Measurements from ENCODE around the gene TMEM108. TPM values are rescaled to one million over a fixed set of nuclear protein-coding genes. Genes with fewer than 3 reads are reported as not detected.

TMEM108 gene
- total RNA-seq, 1 donor, result 0.10 TPM

DNA sequence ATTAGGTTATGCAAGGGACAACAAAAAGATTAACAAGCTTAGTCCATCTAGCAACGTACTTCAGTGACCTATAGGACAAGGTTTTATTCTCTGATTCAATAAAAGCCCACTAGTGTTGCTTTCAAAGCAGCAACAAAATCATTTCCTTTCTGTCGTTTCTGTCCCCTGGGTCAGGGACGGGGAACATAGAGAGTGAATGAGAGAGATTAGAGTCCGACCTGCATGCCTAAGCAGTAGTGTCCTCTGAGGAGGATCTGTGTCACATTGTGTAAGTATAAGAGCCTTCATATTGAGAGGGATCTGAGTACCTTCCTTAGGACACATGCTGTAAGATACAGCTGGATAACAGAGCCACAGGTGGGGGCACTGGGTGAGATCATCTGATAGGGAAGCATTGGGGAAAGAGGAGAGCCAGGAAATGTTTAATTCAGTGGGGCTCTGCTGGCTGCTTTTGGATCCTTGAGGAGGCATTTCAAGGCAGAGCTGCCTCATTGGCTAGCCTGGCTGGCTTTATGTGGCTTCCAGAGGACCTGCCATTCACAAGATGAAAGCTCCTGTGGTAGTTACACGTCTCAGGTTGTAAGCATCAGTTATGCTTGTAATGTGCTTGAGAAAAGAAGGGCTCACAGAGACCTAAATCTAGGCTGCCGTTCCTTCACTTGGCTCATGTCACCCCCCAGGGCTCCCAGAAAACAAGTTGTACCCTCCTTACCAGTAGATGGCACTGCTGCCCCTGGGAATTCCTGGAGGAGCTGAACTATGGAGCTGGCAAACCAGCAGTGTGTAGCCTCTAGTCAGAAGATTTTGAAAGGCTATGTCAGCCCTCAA is 2.7 kb downstream of the TMEM108 start:
- Histone ChIP-seq H3K27me3 (ENCODE audit: insufficient read depth, low read length) (peaks cover 51% of the 10 kb centered on the region), H3K9me3 (ENCODE audit: low read depth, low read length) (no peaks in the 10 kb centered on the region), H3K4me3 (ENCODE audit: low read length) (no peak overlapping the region), H3K4me1 (ENCODE audit: insufficient read depth, low read length) (no peaks in the 10 kb centered on the region)

DNA sequence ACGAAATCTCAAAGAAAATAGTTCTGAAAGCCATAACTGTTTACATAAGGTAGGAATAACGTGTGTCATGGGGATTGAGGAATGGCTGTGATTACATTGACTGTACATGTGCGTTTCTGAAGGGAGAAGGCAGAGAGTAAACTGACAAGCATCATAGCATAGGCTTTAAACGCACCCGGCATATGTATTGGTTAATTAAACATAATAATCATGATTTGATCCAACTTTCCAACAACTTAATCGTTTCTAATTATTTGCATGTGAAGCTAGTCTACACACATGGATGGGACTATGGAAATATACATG is 3.3 kb downstream of the TMEM108 start:
- Histone ChIP-seq H3K4me3 (ENCODE audit: low read length) (no peak overlapping the region), H3K27me3 (ENCODE audit: insufficient read depth, low read length) (peaks cover 48% of the 10 kb centered on the region), H3K4me1 (ENCODE audit: insufficient read depth, low read length) (no peaks in the 10 kb centered on the region), H3K9me3 (ENCODE audit: low read depth, low read length) (no peaks in the 10 kb centered on the region)

DNA sequence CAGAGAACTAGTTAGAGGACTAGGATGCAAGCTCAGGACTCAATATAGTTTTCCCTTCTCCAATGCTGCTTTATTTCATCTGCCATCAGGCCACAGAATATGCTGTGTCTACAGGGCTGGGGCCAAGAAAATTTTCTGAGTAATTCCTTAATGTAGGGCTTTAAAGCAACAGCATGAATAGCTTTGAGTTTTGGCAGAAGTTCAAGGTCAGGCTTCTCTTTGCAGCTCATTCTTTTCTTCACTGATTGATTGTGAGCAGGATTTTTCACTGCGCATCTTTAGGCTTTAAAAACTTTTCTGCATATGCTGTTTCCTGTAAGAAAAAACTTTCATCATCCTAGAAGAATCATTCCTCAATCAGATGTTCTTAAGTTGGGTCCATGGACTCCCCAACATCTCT is 4.6 kb downstream of the TMEM108 start:
- Histone ChIP-seq H3K4me3 (ENCODE audit: low read length) (no peak overlapping the region), H3K27me3 (ENCODE audit: insufficient read depth, low read length) (peaks cover 35% of the 10 kb centered on the region), H3K9me3 (ENCODE audit: low read depth, low read length) (no peaks in the 10 kb centered on the region), H3K4me1 (ENCODE audit: insufficient read depth, low read length) (no peaks in the 10 kb centered on the region)

DNA sequence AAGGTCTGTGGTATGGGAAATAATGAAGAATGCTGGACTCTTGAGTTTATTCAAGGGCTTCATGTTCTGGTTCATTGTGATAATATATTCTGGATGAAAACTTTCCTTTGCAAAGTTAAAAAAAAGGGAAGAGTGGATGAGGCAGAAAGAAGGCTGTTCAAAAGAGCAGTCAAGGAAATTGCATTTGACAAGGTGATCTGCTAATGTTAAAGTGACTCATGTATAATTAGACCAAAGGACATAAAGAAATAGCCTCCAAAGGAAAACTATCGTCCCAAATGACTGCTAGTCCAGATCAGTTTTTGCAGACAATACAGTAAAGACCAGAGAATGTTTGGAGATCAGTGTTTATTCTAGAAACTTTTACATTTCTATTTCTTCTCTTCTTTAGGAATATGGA is 9.8 kb downstream of the TMEM108 start:
- no peaks in the 10 kb centered on the region for H3K27me3 ChIP-seq (ENCODE audit: insufficient read depth, low read length)
- no peaks in the 10 kb centered on the region for H3K9me3 ChIP-seq (ENCODE audit: low read depth, low read length)
- H3K4me1 ChIP-seq (ENCODE audit: insufficient read depth, low read length), result no peaks in the 10 kb centered on the region
- H3K4me3 ChIP-seq (ENCODE audit: low read length), result no peak overlapping the region

DNA sequence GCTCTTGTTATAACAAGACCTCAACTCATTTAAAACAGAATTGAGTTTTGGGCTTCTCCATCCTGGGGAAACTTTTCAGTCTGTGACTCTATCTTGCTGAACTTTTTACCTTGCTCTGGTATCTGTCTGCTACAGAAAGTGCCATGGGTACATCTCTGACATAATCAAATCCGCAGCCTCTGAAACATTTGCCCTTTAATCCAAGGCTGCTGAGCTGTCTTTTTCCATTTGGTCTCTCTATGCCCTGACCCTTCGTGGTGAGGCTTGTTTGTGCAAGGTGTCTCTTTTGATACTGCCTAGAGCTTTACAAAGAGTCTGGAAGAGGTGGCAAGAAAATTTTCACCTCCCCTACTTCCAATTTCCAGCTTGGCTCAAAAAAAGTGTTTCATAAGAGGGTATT is 11.3 kb downstream of the TMEM108 start:
- H3K27me3 ChIP-seq (ENCODE audit: insufficient read depth, low read length), result peaks cover 2% of the 10 kb centered on the region
- H3K9me3 ChIP-seq (ENCODE audit: low read depth, low read length), result no peaks in the 10 kb centered on the region
- no peak overlapping the region for H3K4me3 ChIP-seq (ENCODE audit: low read length)
- H3K4me1 ChIP-seq (ENCODE audit: insufficient read depth, low read length), result no peaks in the 10 kb centered on the region

DNA sequence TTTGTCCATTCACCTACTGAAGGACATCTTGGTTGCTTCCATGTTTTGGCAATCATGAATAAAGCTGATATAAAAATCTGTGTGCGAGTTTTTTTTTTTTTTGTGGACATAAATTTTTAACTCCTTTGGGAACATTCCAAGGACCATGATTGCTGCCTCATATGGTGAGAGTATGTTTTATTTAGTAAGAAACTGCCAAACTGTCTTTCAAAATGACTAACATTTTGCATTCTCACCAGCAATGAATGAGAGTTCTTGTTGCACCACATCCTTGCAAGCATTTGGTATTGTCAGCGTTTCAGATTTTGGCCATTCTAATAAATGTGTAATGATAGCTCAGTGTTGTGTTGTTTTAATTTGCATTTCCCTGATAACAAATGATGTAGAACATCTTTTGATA is 12.7 kb downstream of the TMEM108 start:
- Histone ChIP-seq H3K4me3 (ENCODE audit: low read length) (no peak overlapping the region), H3K9me3 (ENCODE audit: low read depth, low read length) (no peaks in the 10 kb centered on the region), H3K27me3 (ENCODE audit: insufficient read depth, low read length) (peaks cover 3% of the 10 kb centered on the region), H3K4me1 (ENCODE audit: insufficient read depth, low read length) (no peaks in the 10 kb centered on the region)

DNA sequence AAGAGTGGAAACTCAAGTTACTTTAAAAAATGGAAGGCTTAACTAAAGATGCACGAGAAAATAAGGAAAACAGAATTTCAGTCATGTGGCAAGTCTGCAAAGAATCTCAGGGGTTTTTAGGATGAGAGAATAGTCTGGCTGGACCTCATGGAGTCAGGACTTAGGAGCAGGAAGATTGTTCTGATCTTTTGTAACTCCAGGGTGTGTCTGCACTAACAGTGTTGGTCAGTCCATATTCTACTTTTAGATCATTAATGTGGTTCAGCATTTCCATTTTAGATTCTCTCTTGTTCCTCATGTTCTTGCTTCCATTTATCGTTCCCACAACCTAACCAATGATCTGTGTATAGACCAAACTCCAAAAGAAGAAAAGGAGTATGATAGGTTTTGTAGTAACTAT is 15.3 kb downstream of the TMEM108 start:
- H3K27me3 ChIP-seq (ENCODE audit: insufficient read depth, low read length), result peaks cover 3% of the 10 kb centered on the region
- no peaks in the 10 kb centered on the region for H3K4me1 ChIP-seq (ENCODE audit: insufficient read depth, low read length)
- H3K4me3 ChIP-seq (ENCODE audit: low read length), result no peak overlapping the region
- no peaks in the 10 kb centered on the region for H3K9me3 ChIP-seq (ENCODE audit: low read depth, low read length)

DNA sequence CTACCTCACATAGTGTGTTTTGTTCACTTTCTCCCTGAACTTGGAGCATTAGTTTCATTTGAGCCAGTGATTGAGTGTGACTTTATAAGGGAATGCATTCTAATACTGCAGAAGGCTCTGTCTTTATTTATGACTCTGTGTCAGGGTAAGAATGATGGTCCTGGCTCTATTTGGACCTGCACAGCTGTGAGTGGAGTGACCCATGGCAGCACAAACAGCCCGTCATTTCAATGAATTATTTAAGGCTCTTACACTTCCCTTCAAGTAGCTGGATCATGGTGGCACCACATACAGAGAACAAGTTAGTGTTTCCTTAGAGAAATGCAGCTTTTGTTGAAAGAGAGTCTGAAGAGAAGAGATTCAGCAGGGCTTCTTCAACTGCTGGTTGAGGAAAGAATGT is 16.4 kb downstream of the TMEM108 start:
- Histone ChIP-seq H3K9me3 (ENCODE audit: low read depth, low read length) (no peaks in the 10 kb centered on the region), H3K4me1 (ENCODE audit: insufficient read depth, low read length) (no peaks in the 10 kb centered on the region), H3K4me3 (ENCODE audit: low read length) (no peak overlapping the region), H3K27me3 (ENCODE audit: insufficient read depth, low read length) (peaks cover 3% of the 10 kb centered on the region)

DNA sequence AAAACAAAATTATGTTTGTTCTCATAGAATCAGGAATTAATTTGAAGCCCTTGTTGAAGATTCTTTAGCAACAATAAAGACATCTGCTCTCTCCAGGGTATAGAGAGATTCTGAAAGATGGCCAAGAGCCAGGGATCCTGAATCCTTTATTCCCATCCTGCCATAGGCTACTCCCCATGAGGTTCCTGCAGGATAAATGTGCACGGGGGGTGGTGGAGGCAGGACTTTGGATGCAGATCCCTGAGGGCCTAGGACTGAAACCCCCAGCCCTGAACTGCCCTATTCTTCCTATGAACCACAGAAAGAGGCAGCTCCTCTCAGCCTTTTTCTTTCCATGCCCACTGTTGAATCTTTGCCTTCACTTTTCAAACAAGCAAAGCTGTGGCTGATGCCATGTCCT is 17.1 kb downstream of the TMEM108 start:
- Histone ChIP-seq H3K9me3 (ENCODE audit: low read depth, low read length) (no peaks in the 10 kb centered on the region), H3K27me3 (ENCODE audit: insufficient read depth, low read length) (peaks cover 3% of the 10 kb centered on the region), H3K4me3 (ENCODE audit: low read length) (no peak overlapping the region), H3K4me1 (ENCODE audit: insufficient read depth, low read length) (no peaks in the 10 kb centered on the region)

DNA sequence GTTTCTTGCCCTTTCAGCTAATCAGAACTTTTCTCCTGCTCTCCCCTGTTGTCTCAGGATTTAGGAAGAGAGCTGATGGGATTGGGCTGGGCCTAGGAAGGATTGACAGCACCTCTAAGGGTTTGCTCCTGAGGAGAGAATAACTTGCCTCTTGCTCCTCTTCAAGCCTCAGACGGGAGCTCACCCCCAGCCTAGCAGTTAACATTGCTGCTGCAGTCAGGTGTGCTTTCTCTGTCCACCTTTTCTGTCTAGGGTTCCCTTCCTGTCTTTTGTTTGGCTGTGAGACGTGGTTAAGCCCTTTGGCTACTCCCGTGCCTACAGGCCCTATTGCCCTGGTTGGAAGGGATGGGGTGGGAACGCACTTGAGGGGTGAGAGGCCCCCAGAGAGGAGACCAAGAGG is 20.1 kb downstream of the TMEM108 start:
- H3K27me3 ChIP-seq (ENCODE audit: insufficient read depth, low read length), result peaks cover 3% of the 10 kb centered on the region
- H3K9me3 ChIP-seq (ENCODE audit: low read depth, low read length), result no peaks in the 10 kb centered on the region
- no peaks in the 10 kb centered on the region for H3K4me1 ChIP-seq (ENCODE audit: insufficient read depth, low read length)
- no peak overlapping the region for H3K4me3 ChIP-seq (ENCODE audit: low read length)

DNA sequence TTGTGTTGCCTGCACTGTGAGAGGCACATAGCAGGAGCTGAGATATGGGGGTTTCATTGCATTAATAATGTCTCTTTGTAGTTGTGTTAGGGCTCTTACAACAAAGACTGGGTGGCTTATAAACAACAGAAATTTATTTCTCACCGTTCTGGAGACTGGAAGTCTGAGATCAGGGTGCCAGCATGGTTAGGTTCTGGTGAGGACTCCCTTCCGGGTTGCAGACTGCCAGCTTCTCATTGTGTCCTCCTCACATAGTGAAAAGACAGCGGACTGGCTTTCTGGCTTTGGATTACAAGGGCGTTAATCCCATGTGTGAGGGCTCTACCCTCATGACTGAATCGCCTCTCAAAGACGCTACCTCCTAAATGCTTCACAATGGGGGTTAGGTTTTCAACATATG is 20.6 kb downstream of the TMEM108 start:
- H3K4me1 ChIP-seq (ENCODE audit: insufficient read depth, low read length), result no peaks in the 10 kb centered on the region
- peaks cover 3% of the 10 kb centered on the region for H3K27me3 ChIP-seq (ENCODE audit: insufficient read depth, low read length)
- H3K9me3 ChIP-seq (ENCODE audit: low read depth, low read length), result no peaks in the 10 kb centered on the region
- no peak overlapping the region for H3K4me3 ChIP-seq (ENCODE audit: low read length)

DNA sequence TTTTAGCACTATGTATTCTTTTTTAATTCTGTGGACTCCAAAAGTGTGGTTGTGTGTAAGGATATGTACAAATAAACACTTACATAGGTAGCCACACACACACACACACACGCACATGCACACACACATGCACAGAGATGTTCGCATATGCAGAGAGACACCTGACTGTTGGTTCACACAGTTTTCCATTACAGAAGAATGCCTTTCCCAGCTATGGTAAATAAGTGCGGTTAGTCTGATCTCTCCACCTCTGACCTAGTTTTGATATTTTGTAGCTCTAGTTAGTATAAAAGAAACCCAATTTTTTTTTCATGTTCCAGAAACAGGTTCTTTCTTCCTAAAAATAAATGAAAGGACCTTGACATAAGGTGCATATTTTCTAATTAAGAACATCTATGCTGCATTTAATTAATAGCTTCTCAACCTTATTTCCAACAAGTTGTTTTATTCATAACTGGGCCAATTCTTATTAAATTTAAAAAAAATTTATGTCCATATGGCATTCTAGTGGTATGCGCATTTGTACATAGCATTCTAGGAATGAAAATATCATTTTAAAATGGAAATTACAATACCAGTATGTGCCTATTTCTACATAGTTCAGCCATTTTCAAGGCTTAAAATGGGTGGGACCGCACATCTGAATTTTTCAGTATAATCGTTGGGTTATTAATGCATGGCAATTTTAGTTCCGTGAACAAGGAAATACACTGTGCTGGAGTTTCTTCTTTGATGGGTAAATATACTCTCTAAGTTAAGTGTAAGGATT is 27.2 kb downstream of the TMEM108 start:
- no peaks in the 10 kb centered on the region for H3K4me1 ChIP-seq (ENCODE audit: insufficient read depth, low read length)
- no peak overlapping the region for H3K4me3 ChIP-seq (ENCODE audit: low read length)

DNA sequence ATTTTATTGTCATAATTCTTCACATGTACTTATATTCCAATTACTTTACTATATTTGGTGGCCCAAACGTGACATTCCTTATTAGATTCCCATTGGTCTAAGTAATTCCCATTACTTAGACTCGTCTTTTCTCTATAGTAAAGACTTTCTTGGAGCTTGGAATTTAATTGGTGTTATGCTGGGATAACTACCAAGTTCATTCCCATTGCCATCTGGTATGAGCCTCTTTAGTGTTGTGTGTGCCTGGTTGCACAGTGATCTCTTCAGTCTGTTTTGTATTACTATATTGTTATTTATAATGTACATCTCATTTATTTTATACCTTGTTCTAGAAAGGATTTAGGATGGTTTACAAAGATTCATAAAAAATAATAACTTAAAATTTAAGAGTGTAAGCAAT is 27.8 kb downstream of the TMEM108 start:
- no peaks in the 10 kb centered on the region for H3K27me3 ChIP-seq (ENCODE audit: insufficient read depth, low read length)
- H3K9me3 ChIP-seq (ENCODE audit: low read depth, low read length), result no peaks in the 10 kb centered on the region
- H3K4me1 ChIP-seq (ENCODE audit: insufficient read depth, low read length), result no peaks in the 10 kb centered on the region
- no peak overlapping the region for H3K4me3 ChIP-seq (ENCODE audit: low read length)

More for the DNA sequence above, 27.2 kb downstream of the TMEM108 start:
- Histone ChIP-seq H3K27me3 (ENCODE audit: insufficient read depth, low read length) (no peaks in the 10 kb centered on the region), H3K9me3 (ENCODE audit: low read depth, low read length) (no peaks in the 10 kb centered on the region)

DNA sequence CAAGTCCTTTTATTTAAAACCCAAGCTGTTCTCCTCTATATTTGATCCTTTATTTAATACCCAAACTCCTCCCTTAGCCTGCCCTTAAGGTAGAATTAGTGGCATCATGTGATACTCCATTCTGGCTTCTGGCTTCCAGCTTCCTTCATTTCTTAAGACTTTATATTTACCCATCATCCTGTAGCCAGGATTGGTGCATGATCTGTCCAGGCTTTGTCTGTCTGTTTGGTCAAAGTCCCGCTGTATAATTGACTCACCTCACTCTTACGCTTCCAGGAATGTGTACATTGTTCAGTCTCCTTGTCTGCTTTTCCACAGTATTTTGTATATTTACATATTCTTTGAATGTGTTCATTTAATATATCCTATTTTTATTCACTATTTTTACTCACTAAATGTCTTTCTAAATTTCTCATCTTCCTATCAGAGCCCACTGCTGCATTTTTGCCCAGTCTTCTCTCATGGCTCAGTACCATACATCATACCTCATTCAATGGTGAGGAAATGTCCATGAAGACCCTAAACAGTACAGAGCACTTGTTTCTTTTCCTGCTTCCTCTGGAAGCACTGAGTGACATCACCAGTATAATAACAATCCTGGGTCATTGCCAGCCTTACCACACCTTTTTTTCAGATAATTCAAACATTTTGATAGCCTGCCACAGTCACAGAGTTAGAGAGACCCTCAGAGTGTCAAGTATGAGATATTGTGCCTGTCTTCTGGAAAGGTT is 31.5 kb downstream of the TMEM108 start:
- no peaks in the 10 kb centered on the region for H3K4me1 ChIP-seq (ENCODE audit: insufficient read depth, low read length)
- H3K27me3 ChIP-seq (ENCODE audit: insufficient read depth, low read length), result no peaks in the 10 kb centered on the region
- H3K9me3 ChIP-seq (ENCODE audit: low read depth, low read length), result no peaks in the 10 kb centered on the region
- no peak overlapping the region for H3K4me3 ChIP-seq (ENCODE audit: low read length)

DNA sequence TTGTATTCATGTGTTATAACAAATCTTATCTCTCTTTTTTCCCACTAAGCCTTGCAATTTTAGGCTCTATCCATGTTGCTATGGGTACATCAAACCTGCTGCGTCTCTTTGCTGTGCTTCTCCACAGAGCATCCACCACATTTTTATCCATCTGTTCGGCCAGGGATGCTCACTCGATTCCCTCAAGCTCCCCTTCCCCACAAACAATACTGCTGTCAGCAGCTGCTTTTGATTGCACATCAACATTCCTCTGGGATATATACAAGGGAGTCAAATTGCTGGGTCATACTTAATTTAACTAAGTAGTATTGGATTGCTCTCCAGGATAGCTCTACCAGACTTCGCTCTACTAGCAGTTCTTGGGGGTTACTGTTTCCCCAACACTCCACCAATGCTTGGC is 36.8 kb downstream of the TMEM108 start:
- Histone ChIP-seq H3K4me3 (ENCODE audit: low read length) (no peak overlapping the region), H3K27me3 (ENCODE audit: insufficient read depth, low read length) (no peaks in the 10 kb centered on the region), H3K9me3 (ENCODE audit: low read depth, low read length) (no peaks in the 10 kb centered on the region), H3K4me1 (ENCODE audit: insufficient read depth, low read length) (no peaks in the 10 kb centered on the region)

Data from mononuclear cell (primary cell).